Vagina (tissue), 2 donors: ENCODE results near the gene MELTF. TPM values are rescaled to one million over a fixed set of nuclear protein-coding genes. Genes with fewer than 3 reads are reported as not detected.

Source experiments
- DNase-seq, 2 donors: peaks; one replicate each; pipeline ENCODE4 v3.0.0-alpha.2; 2017; ENCODE audit errors: extremely low spot score in 2 of 2
- H3K27ac ChIP-seq: fragments of 200-600 bp; sonication (generic); one replicate; pipeline ENCODE4 v1.5.1; 2019
- H3K27me3 ChIP-seq: fragments of 200-600 bp; sonication (generic); one replicate; pipeline ENCODE4 v1.5.1; 2019
- H3K36me3 ChIP-seq, 2 donors: fragments of 200-600 bp; sonication (generic); one replicate each; pipeline ENCODE4 v1.5.1; 2017 to 2019
- H3K4me1 ChIP-seq: fragments of 200-600 bp; sonication (generic); one replicate; pipeline ENCODE4 v1.5.1; 2019
- H3K4me3 ChIP-seq, 2 donors: fragments of 200-600 bp; sonication (generic); 1 replicate in 1 of 2; 2 replicates in 1 of 2; pipeline ENCODE4 v1.5.1; 2016 to 2019
- H3K9me3 ChIP-seq: fragments of 200-600 bp; sonication (generic); one replicate; pipeline ENCODE4 v1.5.1; 2019
- POLR2A ChIP-seq, 2 donors: fragments of 450-650 bp; IDR thresholded peaks; one replicate each; pipeline ENCODE4 v1.6.1; 2017; ENCODE audit warnings: antibody characterized with exemption in 2 of 2, mild to moderate bottlenecking in 2 of 2, moderate library complexity in 2 of 2
- POLR2AphosphoS5 ChIP-seq, 2 donors: sonication (generic); formaldehyde crosslinking; IDR thresholded peaks; one replicate each; pipeline ENCODE4 v1.9.0; 2017; ENCODE audit warnings: antibody characterized with exemption in 2 of 2, mild to moderate bottlenecking in 2 of 2, low read depth in 1 of 2; ENCODE audit not compliant: insufficient read depth in 1 of 2
- intact Hi-C: fragments of 100-400 bp; cut with DNase I; formaldehyde crosslinking; loops from one replicate; pipeline ENCODE4 v1.15.1; 2023
- total RNA-seq: library from RNA; depleted of rRNA; stranded (reverse); fragments of >200 nt; gene quantifications from one replicate; pipeline ENCODE4 v1.2.3, GENCODE V29; 2016
- TF ChIP-seq, protein P1 (sequence below), 3 experiments: fragments of 450-650 bp in 2 of 3; fragments of 200-600 bp in 1 of 3; sonication (generic) in 1 of 3; IDR thresholded peaks; one replicate each; pipeline ENCODE4 v1.5.1; 2017 to 2019; ENCODE audit warnings: antibody characterized with exemption in 3 of 3, mild to moderate bottlenecking in 2 of 3, moderate library complexity in 2 of 3

The MELTF gene
- total RNA-seq, 1 donor from 2014 or later = 23.6 TPM

DNA sequence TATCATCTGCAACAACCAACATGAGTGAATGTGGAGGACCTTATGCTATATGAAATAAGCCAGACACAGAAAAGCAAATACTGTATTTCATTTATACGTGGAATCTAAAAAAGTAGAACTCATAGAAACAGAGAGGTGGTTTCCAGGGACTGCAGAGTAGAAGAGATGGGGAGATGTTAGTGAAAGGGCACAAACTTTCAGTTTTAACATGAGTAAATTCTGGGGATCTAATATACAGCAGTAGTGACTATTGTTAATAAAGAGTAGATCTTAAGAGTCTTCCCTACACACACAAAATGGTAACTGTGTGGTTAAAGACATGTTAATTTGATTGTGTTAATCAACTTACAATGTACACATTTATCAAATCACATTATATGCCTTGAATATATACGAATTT, 20.9 kb upstream of the MELTF start:
- Histone ChIP-seq H3K4me3 (no peak overlapping the region), H3K27me3 (no peaks in the 10 kb centered on the region), H3K4me1 (no peaks in the 10 kb centered on the region), H3K27ac (no peak overlapping the region), H3K9me3 (no peaks in the 10 kb centered on the region), H3K36me3 (peaks cover 0 to 53% of the 10 kb centered on the region in 2 donors)
- intact Hi-C loops = no loop called here
- no peak for TF ChIP-seq POLR2AphosphoS5 (IDR thresholded peaks at IDR 0.05; ENCODE audit: insufficient read depth in 1 of 2, low read depth in 1 of 2)
- no peak for TF ChIP-seq POLR2A (IDR thresholded peaks at IDR 0.05)
- TF ChIP-seq, protein P1, sequence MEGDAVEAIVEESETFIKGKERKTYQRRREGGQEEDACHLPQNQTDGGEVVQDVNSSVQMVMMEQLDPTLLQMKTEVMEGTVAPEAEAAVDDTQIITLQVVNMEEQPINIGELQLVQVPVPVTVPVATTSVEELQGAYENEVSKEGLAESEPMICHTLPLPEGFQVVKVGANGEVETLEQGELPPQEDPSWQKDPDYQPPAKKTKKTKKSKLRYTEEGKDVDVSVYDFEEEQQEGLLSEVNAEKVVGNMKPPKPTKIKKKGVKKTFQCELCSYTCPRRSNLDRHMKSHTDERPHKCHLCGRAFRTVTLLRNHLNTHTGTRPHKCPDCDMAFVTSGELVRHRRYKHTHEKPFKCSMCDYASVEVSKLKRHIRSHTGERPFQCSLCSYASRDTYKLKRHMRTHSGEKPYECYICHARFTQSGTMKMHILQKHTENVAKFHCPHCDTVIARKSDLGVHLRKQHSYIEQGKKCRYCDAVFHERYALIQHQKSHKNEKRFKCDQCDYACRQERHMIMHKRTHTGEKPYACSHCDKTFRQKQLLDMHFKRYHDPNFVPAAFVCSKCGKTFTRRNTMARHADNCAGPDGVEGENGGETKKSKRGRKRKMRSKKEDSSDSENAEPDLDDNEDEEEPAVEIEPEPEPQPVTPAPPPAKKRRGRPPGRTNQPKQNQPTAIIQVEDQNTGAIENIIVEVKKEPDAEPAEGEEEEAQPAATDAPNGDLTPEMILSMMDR (IDR thresholded peaks at IDR 0.05) = no peak
- no peak for DNase-seq

GRCh38 chr3:197042539-197042938, 12.9 kb upstream of the MELTF start:
- TF ChIP-seq POLR2AphosphoS5 (IDR thresholded peaks at IDR 0.05; ENCODE audit: insufficient read depth in 1 of 2, low read depth in 1 of 2) (no peak), POLR2A (IDR thresholded peaks at IDR 0.05) (no peak)
- TF ChIP-seq, protein P1 (IDR thresholded peaks at IDR 0.05) = no peak
- no peaks in the 10 kb centered on the region for H3K27me3 ChIP-seq
- no peak for DNase-seq
- H3K9me3 ChIP-seq = no peaks in the 10 kb centered on the region
- H3K27ac ChIP-seq = no peak overlapping the region
- H3K4me3 ChIP-seq = no peak overlapping the region
- intact Hi-C loops = no loop called here
- no peaks in the 10 kb centered on the region for H3K4me1 ChIP-seq
- peaks cover 0 to 32% of the 10 kb centered on the region in 2 donors for H3K36me3 ChIP-seq

DNA sequence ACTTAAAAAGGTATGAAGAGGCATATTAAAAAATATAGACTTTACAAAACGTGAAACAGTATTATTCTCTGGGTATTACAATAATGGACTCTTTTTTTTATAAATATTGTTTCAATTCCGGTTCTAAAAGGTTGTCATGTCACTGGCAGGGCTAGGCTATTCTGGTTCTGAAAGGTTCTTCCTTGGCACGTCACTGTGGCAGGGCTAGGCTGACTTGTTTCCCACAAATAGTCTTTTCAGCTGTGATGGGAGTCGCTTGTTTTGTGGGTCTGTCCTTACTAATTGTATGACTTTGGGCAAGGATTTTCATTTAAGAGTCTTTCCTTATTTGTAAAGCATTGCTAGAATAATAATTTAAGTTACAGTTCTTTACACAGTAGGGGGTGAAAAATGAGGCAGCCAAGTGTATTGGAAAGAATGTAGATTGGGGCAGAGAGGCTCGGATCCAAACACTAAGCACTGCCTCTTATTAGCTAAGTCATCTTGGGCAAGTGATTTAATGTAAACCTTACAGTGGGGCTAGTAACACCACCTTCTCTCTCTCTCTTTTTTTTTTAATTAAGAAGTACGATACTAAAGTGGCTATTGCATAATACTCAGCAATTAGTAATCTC, 12.4 kb upstream of the MELTF start:
- intact Hi-C loops = no loop called here

DNA sequence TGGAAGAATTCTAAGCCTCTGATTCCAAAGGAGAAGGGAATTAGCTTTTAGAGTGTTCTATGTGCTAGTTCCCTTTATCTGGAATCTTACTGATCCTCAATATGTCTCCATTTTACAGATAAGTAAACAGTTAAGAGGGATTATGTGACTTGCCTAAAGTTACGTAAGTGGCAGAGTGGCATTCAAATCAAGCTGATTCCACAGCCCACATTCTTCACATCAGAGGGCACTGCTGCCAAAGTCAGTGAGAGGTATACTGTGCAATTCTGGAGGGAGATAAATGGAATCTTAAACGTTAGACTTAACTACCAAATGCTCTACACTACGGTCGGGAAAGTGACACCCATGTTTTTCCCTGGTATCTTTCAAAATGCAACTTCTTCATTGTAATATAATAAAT, 11.0 kb upstream of the MELTF start:
- Histone ChIP-seq H3K4me1 (no peaks in the 10 kb centered on the region), H3K27me3 (no peaks in the 10 kb centered on the region), H3K36me3 (peaks cover 0 to 18% of the 10 kb centered on the region in 2 donors), H3K9me3 (no peaks in the 10 kb centered on the region), H3K27ac (no peak overlapping the region), H3K4me3 (no peak overlapping the region)
- no peak for DNase-seq
- intact Hi-C loops = no loop called here
- no peak for TF ChIP-seq POLR2AphosphoS5 (IDR thresholded peaks at IDR 0.05; ENCODE audit: insufficient read depth in 1 of 2, low read depth in 1 of 2)
- TF ChIP-seq, protein P1 (IDR thresholded peaks at IDR 0.05) = no peak
- no peak for TF ChIP-seq POLR2A (IDR thresholded peaks at IDR 0.05)

More for the DNA sequence above, 12.4 kb upstream of the MELTF start:
- Histone ChIP-seq H3K36me3 (peaks cover 0 to 31% of the 10 kb centered on the region in 2 donors), H3K4me1 (no peaks in the 10 kb centered on the region), H3K27ac (no peak overlapping the region), H3K27me3 (no peaks in the 10 kb centered on the region), H3K4me3 (no peak overlapping the region), H3K9me3 (no peaks in the 10 kb centered on the region)
- TF ChIP-seq, protein P1 (IDR thresholded peaks at IDR 0.05) = no peak
- TF ChIP-seq POLR2A (IDR thresholded peaks at IDR 0.05) = no peak
- no peak for TF ChIP-seq POLR2AphosphoS5 (IDR thresholded peaks at IDR 0.05; ENCODE audit: insufficient read depth in 1 of 2, low read depth in 1 of 2)
- no peak for DNase-seq

GRCh38 chr3:197038679-197039462, 9.3 kb upstream of the MELTF start:
- Histone ChIP-seq H3K36me3 (peaks cover 0 to 4% of the 10 kb centered on the region in 2 donors), H3K4me1 (no peaks in the 10 kb centered on the region), H3K27me3 (no peaks in the 10 kb centered on the region), H3K4me3 (no peak overlapping the region), H3K27ac (no peak overlapping the region), H3K9me3 (no peaks in the 10 kb centered on the region)
- TF ChIP-seq POLR2A (IDR thresholded peaks at IDR 0.05) = no peak
- no peak for TF ChIP-seq POLR2AphosphoS5 (IDR thresholded peaks at IDR 0.05; ENCODE audit: insufficient read depth in 1 of 2, low read depth in 1 of 2)
- TF ChIP-seq, protein P1 (IDR thresholded peaks at IDR 0.05) = no peak
- intact Hi-C loops = no loop called here
- no peak for DNase-seq
